ENCODE results near the gene UQCC2. TPM values are rescaled to one million over a fixed set of nuclear protein-coding genes. Genes with fewer than 3 reads are reported as not detected.

The UQCC2 gene
- total RNA-seq, 1 experiment from 2014 or later, result 71.2 TPM

- Histone ChIP-seq H3K4me3 (no peak overlapping the region), H3K4me1 (replicated peaks; ENCODE audit: insufficient read depth) (peaks cover 24% of the 10 kb centered on the region), H3K27me3 (ENCODE audit: insufficient read depth, low read depth) (no peaks in the 10 kb centered on the region), H3K36me3 (ENCODE audit: low read depth) (no peaks in the 10 kb centered on the region), H3K27ac (no peak overlapping the region), H3K79me2 (ENCODE audit: low read depth) (no peaks in the 10 kb centered on the region), H3F3A (ENCODE audit: insufficient read depth, low read depth) (peaks cover 8% of the 10 kb centered on the region; the same call in 1 of the 2 replicates), H3K4me2 (no peak overlapping the region), H4K20me1 (ENCODE audit: insufficient read depth) (no peaks in the 10 kb centered on the region), H3K9me2 (ENCODE audit: insufficient read depth) (no peaks in the 10 kb centered on the region), H2AFZ (no peak overlapping the region), H3K9me3 (ENCODE audit: insufficient read depth, low read depth) (no peaks in the 10 kb centered on the region)
- POLR2A ChIA-PET (ENCODE audit: unreplicated experiment), result interaction anchor here (0.7 kb wide), 1 partner anchor 19 kb away, joined by 10 read pairs; no protein-coding TSS in a partner anchor
- CTCF ChIA-PET, result no interaction called here
- no TSS peak for BruUV-seq (replicated peaks)
- TF ChIP-seq EZH2 (IDR thresholded peaks at IDR 0.05; ENCODE audit: low read depth), result no peak
- TF ChIP-seq, protein P1, sequence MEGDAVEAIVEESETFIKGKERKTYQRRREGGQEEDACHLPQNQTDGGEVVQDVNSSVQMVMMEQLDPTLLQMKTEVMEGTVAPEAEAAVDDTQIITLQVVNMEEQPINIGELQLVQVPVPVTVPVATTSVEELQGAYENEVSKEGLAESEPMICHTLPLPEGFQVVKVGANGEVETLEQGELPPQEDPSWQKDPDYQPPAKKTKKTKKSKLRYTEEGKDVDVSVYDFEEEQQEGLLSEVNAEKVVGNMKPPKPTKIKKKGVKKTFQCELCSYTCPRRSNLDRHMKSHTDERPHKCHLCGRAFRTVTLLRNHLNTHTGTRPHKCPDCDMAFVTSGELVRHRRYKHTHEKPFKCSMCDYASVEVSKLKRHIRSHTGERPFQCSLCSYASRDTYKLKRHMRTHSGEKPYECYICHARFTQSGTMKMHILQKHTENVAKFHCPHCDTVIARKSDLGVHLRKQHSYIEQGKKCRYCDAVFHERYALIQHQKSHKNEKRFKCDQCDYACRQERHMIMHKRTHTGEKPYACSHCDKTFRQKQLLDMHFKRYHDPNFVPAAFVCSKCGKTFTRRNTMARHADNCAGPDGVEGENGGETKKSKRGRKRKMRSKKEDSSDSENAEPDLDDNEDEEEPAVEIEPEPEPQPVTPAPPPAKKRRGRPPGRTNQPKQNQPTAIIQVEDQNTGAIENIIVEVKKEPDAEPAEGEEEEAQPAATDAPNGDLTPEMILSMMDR (conservative IDR thresholded peaks at IDR 0.05), result no peak
- DNase-seq, result no peak
- intact Hi-C loops (cut with micrococcal nuclease; ENCODE audit: unreplicated experiment), result no loop called here
These were observed 13.7 kb upstream of the UQCC2 start for GRCh38 chr6:33725222-33725621.

GRCh38 chr6:33724102-33725023 is 12.9 kb upstream of the UQCC2 start:
- Histone ChIP-seq H3K9me3 (ENCODE audit: insufficient read depth, low read depth) (no peaks in the 10 kb centered on the region), H3K27me3 (ENCODE audit: insufficient read depth, low read depth) (no peaks in the 10 kb centered on the region), H3K9me2 (ENCODE audit: insufficient read depth) (no peaks in the 10 kb centered on the region), H3K79me2 (ENCODE audit: low read depth) (no peaks in the 10 kb centered on the region), H2AFZ (no peak overlapping the region), H3F3A (ENCODE audit: insufficient read depth, low read depth) (peaks cover 6% of the 10 kb centered on the region; the same call in 1 of the 2 replicates), H3K4me3 (no peak overlapping the region), H3K27ac (no peak overlapping the region), H4K20me1 (ENCODE audit: insufficient read depth) (no peaks in the 10 kb centered on the region), H3K4me2 (no peak overlapping the region), H3K4me1 (replicated peaks; ENCODE audit: insufficient read depth) (peaks cover 25% of the 10 kb centered on the region), H3K36me3 (ENCODE audit: low read depth) (no peaks in the 10 kb centered on the region)
- CTCF ChIA-PET, result no interaction called here
- no TSS peak for BruUV-seq (replicated peaks)
- POLR2A ChIA-PET (ENCODE audit: unreplicated experiment), result no interaction called here
- TF ChIP-seq, protein P1 (conservative IDR thresholded peaks at IDR 0.05), result no peak
- intact Hi-C loops (cut with micrococcal nuclease; ENCODE audit: unreplicated experiment), result no loop called here
- no peak for DNase-seq

GRCh38 chr6:33723371-33724085 is 12.0 kb upstream of the UQCC2 start:
- no peak overlapping the region for H3K4me3 ChIP-seq
- peaks cover 33% of the 10 kb centered on the region for H3K4me1 ChIP-seq (replicated peaks; ENCODE audit: insufficient read depth)
- H3K27me3 ChIP-seq (ENCODE audit: insufficient read depth, low read depth), result no peaks in the 10 kb centered on the region
- H3K79me2 ChIP-seq (ENCODE audit: low read depth), result no peaks in the 10 kb centered on the region
- CTCF ChIA-PET, result no interaction called here
- intact Hi-C loops (cut with micrococcal nuclease; ENCODE audit: unreplicated experiment), result no loop called here
- TF ChIP-seq EZH2 (IDR thresholded peaks at IDR 0.05; ENCODE audit: low read depth), result no peak
- POLR2A ChIA-PET (ENCODE audit: unreplicated experiment), result no interaction called here
- H3F3A ChIP-seq (ENCODE audit: insufficient read depth, low read depth), result peaks cover 9% of the 10 kb centered on the region; the same call in 1 of the 2 replicates
- H3K4me2 ChIP-seq, result no peak overlapping the region
- no peaks in the 10 kb centered on the region for H3K36me3 ChIP-seq (ENCODE audit: low read depth)
- BruUV-seq (replicated peaks), result no TSS peak
- H3K9me2 ChIP-seq (ENCODE audit: insufficient read depth), result no peaks in the 10 kb centered on the region
- DNase-seq, result no peak
- no peak overlapping the region for H3K27ac ChIP-seq
- H4K20me1 ChIP-seq (ENCODE audit: insufficient read depth), result no peaks in the 10 kb centered on the region
- H2AFZ ChIP-seq, result no peak overlapping the region
- no peaks in the 10 kb centered on the region for H3K9me3 ChIP-seq (ENCODE audit: insufficient read depth, low read depth)

Measured in PC-9 (cell line).